Measurements from ENCODE around the gene TPSG1.

DNA sequence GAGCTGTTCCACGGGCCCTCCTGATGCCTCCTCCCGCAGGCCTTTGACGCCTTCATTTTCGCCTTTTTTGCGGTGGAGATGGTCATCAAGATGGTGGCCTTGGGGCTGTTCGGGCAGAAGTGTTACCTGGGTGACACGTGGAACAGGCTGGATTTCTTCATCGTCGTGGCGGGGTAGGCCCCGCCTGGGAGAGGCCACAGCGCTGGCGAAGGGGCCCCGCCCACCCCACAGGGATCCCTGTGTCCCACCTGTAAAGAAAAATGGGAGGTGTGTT, 29.7 kb downstream of the TPSG1 start:
- TF ChIP-seq ZNF616 (CRISPR knock-in tag; IDR thresholded peaks at IDR 0.05; ENCODE audit: low read depth): no peak
- TF ChIP-seq, protein P1, sequence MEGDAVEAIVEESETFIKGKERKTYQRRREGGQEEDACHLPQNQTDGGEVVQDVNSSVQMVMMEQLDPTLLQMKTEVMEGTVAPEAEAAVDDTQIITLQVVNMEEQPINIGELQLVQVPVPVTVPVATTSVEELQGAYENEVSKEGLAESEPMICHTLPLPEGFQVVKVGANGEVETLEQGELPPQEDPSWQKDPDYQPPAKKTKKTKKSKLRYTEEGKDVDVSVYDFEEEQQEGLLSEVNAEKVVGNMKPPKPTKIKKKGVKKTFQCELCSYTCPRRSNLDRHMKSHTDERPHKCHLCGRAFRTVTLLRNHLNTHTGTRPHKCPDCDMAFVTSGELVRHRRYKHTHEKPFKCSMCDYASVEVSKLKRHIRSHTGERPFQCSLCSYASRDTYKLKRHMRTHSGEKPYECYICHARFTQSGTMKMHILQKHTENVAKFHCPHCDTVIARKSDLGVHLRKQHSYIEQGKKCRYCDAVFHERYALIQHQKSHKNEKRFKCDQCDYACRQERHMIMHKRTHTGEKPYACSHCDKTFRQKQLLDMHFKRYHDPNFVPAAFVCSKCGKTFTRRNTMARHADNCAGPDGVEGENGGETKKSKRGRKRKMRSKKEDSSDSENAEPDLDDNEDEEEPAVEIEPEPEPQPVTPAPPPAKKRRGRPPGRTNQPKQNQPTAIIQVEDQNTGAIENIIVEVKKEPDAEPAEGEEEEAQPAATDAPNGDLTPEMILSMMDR (CRISPR knock-in tag; IDR thresholded peaks at IDR 0.05): no peak

Measured in HepG2 (cell line).